Transverse colon (tissue), 4 donors: ENCODE measurements around the gene AKAP13.

ENCODE experiments used
- CTCF ChIP-seq, 5 experiments: fragments of 200-600 bp in 3 of 5; fragments of 450-650 bp in 2 of 5; sonication (generic) in 3 of 5; IDR thresholded peaks; 1 replicate in 2 of 5; 2 replicates in 3 of 5; pipeline ENCODE4 v1.5.1; 2016 to 2017; ENCODE audit warnings: antibody characterized with exemption in 5 of 5, inconsistent platforms in 3 of 5, mild to moderate bottlenecking in 2 of 5, moderate library complexity in 1 of 5
- EP300 ChIP-seq: sonication (generic); formaldehyde crosslinking; IDR thresholded peaks from one replicate; pipeline ENCODE4 v1.6.1; 2017; ENCODE audit warnings: antibody characterized with exemption, low read depth
- POLR2A ChIP-seq: fragments of 450-650 bp; IDR thresholded peaks from one replicate; pipeline ENCODE4 v1.6.1; 2016; ENCODE audit warnings: antibody characterized with exemption, mild to moderate bottlenecking, moderate library complexity
- POLR2AphosphoS5 ChIP-seq, 3 donors: sonication (generic); formaldehyde crosslinking; IDR thresholded peaks; one replicate each; pipeline ENCODE4 v1.6.1; 2016; ENCODE audit warnings: antibody characterized with exemption in 3 of 3

GRCh38 chr15:85779249-85779648 lies 398.8 kb downstream of the AKAP13 start:
- TF ChIP-seq CTCF (IDR thresholded peaks at IDR 0.05) = no peak
- no peak for TF ChIP-seq EP300
- TF ChIP-seq POLR2AphosphoS5 (IDR thresholded peaks at IDR 0.05) = no peak
- TF ChIP-seq POLR2A = no peak
